ENCODE results near the gene ARID5B.

GRCh38 chr10:61883371-61884025, 18.0 kb upstream of the ARID5B start:
- no peak for TF ChIP-seq CTCF (IDR thresholded peaks at IDR 0.05)
- TF ChIP-seq POLR2A (IDR thresholded peaks at IDR 0.05): no peak
- TF ChIP-seq POLR2AphosphoS5 (IDR thresholded peaks at IDR 0.05): no peak

All from prostate gland (tissue), 2 donors.